ENCODE measurements around the gene DAAM1.

The DAAM1 gene

DNA sequence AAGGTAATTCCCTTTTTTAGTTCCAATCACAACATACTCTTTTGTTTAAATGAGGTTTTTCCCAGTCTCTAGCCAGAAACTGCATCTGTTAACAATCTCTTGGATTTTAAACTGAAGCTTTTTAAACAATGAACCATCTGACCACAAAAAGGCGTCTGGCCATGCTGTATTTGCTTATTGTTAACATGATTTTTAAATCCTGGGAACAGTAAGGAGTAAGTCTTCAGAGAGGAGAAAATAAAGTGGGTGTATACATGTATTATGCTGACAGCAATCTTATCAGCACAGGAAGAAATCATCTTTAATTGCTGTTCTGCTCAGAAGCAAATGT lies 106.2 kb downstream of the DAAM1 start:
- Histone ChIP-seq H3K4me3 (ENCODE audit: low read depth in 1 of 2, low read length in 2 of 2) (no peak overlapping the region), H3K27ac (ENCODE audit: low read depth, low read length) (peak overlapping the region; percentile 59), H3K36me3 (ENCODE audit: insufficient read depth, low read length) (peaks cover 12% of the 10 kb centered on the region), H3K9ac (ENCODE audit: low read length) (no peak overlapping the region), H3K4me1 (ENCODE audit: insufficient read depth, low read length) (peaks cover 46% of the 10 kb centered on the region), H3K9me3 (ENCODE audit: low read length) (no peaks in the 10 kb centered on the region), H3K27me3 (ENCODE audit: control insufficient read depth in 1 of 2, insufficient read depth in 2 of 2, low read length in 2 of 2) (no peaks in the 10 kb centered on the region)

DNA sequence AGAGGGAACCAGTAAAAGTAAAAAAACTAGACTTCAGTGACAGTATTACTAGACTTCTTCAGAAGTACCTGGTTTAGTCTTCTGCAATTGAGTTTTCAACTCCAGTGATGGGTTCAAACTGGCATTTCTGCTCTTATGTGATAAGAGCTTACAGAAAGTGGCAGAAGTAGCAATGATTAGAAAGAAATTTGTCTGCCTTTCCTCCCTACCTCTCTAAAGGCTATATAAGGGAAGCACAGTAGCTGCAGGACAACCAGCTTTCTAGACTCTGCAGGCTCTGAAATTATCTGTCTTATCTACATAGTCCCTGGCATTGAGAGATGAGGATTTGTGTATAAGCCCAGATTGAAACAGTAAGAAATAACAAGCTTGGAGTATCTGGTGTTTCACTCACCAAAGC lies 107.5 kb downstream of the DAAM1 start:
- Histone ChIP-seq H3K27me3 (ENCODE audit: control insufficient read depth in 1 of 2, insufficient read depth in 2 of 2, low read length in 2 of 2) (no peaks in the 10 kb centered on the region), H3K27ac (ENCODE audit: low read depth, low read length) (peak overlapping the region; percentile 14), H3K9me3 (ENCODE audit: low read length) (no peaks in the 10 kb centered on the region), H3K36me3 (ENCODE audit: insufficient read depth, low read length) (peaks cover 12% of the 10 kb centered on the region), H3K4me1 (ENCODE audit: insufficient read depth, low read length) (peaks cover 46% of the 10 kb centered on the region), H3K4me3 (ENCODE audit: low read depth in 1 of 2, low read length in 2 of 2) (no peak overlapping the region), H3K9ac (ENCODE audit: low read length) (no peak overlapping the region)

DNA sequence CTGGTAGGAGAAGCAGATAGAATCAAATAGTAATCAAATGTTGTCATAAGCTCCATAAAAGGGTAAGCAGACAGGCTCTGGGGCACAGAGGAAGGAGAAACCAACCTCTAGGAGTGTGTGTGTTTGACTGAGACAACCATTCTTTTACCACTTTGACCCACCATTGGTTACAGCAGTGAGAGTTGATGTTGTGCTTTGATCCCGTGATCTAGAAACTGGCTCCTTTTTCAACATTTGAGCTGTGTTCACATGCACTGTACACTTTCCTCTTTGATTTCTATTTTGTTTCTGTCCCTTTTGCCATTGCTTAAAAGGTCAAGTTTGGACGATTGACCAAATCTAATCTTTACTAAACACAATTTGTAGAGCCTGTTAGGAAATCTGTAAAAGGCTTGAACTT lies 108.0 kb downstream of the DAAM1 start:
- Histone ChIP-seq H3K27ac (ENCODE audit: low read depth, low read length) (no peak overlapping the region), H3K36me3 (ENCODE audit: insufficient read depth, low read length) (peaks cover 9% of the 10 kb centered on the region), H3K4me1 (ENCODE audit: insufficient read depth, low read length) (peaks cover 46% of the 10 kb centered on the region), H3K9me3 (ENCODE audit: low read length) (no peaks in the 10 kb centered on the region), H3K27me3 (ENCODE audit: control insufficient read depth in 1 of 2, insufficient read depth in 2 of 2, low read length in 2 of 2) (no peaks in the 10 kb centered on the region), H3K4me3 (ENCODE audit: low read depth in 1 of 2, low read length in 2 of 2) (no peak overlapping the region), H3K9ac (ENCODE audit: low read length) (no peak overlapping the region)

DNA sequence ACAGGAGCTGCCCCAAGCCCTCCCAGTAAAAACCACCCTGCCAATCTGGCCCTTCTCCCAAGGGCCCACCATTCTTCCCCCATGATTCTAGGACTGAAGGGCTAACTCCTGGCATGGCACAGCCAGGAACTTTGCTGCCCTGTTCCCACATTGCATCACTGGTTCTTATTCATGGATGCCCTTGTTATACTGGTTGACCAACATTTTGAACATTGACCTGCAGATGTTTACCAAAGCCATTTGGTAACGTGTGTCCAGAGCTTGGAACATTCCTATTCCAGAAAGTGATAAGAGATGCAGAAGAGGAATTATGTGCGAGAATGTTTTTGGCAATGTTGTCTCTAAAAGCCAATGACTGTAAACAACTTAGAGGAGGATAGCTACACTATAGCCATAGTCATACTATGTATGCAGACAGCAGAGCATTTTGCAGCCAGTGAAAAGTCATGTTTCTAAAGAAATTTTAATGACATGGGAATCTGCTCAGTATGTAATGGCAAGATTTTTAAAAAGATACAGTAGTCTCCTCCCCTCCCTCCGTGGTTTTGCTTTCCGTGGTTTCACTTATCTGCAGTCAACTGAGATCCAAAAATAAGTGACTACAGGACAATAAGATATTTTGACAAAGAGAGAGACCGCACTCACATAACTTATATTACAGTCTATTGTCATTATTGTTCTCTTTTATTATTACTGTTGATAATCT lies 108.8 kb downstream of the DAAM1 start:
- Histone ChIP-seq H3K36me3 (ENCODE audit: insufficient read depth, low read length) (peaks cover 2% of the 10 kb centered on the region), H3K27ac (ENCODE audit: low read depth, low read length) (no peak overlapping the region), H3K9me3 (ENCODE audit: low read length) (no peaks in the 10 kb centered on the region), H3K4me3 (ENCODE audit: low read depth in 1 of 2, low read length in 2 of 2) (no peak overlapping the region), H3K9ac (ENCODE audit: low read length) (no peak overlapping the region), H3K4me1 (ENCODE audit: insufficient read depth, low read length) (peaks cover 46% of the 10 kb centered on the region), H3K27me3 (ENCODE audit: control insufficient read depth in 1 of 2, insufficient read depth in 2 of 2, low read length in 2 of 2) (no peaks in the 10 kb centered on the region)

DNA sequence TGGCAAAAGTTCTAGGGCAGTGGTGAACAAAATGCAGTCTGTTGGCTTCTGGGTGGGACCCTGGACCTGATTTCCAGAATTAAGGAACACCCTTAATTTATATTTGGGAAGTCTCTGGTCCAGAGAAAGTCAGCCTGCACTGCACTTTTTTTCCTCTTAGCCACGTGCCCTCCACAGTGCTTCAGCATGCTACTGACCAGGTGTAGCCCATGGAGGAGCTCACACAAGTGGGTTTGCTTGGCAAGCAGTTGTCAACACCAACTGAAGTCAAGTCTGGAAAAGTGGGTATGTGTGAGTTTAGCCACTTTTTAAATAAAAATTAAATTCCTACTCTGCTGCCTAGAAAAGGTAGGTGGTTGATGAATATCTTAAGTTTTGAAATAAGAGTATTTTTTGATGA lies 111.3 kb downstream of the DAAM1 start:
- H3K36me3 ChIP-seq (ENCODE audit: insufficient read depth, low read length): no peaks in the 10 kb centered on the region
- no peak overlapping the region for H3K27ac ChIP-seq (ENCODE audit: low read depth, low read length)
- H3K27me3 ChIP-seq (ENCODE audit: control insufficient read depth in 1 of 2, insufficient read depth in 2 of 2, low read length in 2 of 2): no peaks in the 10 kb centered on the region
- no peak overlapping the region for H3K4me3 ChIP-seq (ENCODE audit: low read depth in 1 of 2, low read length in 2 of 2)
- no peak overlapping the region for H3K9ac ChIP-seq (ENCODE audit: low read length)
- H3K4me1 ChIP-seq (ENCODE audit: insufficient read depth, low read length): peaks cover 26% of the 10 kb centered on the region
- H3K9me3 ChIP-seq (ENCODE audit: low read length): no peaks in the 10 kb centered on the region

DNA sequence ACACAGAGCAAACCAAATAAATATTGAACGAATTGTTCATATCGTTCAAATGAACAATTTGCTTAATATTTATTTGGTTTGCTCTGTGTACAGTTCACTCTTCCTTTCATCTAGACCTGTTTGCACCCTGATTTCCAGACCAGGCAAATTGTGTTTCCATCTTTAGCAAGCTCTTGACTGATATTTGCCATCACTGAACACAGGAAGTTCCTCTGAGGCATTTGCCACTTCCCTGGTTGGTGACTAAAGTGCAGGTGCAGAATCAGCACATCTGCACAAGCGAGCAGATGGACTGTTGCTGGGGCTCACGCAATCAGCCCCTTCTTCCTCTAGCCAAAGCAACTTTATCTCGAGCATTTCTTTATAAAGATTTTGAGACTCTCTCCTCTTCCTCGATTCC lies 112.9 kb downstream of the DAAM1 start:
- Histone ChIP-seq H3K9ac (ENCODE audit: low read length) (no peak overlapping the region), H3K27ac (ENCODE audit: low read depth, low read length) (no peak overlapping the region), H3K9me3 (ENCODE audit: low read length) (no peaks in the 10 kb centered on the region), H3K4me1 (ENCODE audit: insufficient read depth, low read length) (peaks cover 26% of the 10 kb centered on the region), H3K27me3 (ENCODE audit: control insufficient read depth in 1 of 2, insufficient read depth in 2 of 2, low read length in 2 of 2) (no peaks in the 10 kb centered on the region), H3K4me3 (ENCODE audit: low read depth in 1 of 2, low read length in 2 of 2) (no peak overlapping the region), H3K36me3 (ENCODE audit: insufficient read depth, low read length) (no peaks in the 10 kb centered on the region)

DNA sequence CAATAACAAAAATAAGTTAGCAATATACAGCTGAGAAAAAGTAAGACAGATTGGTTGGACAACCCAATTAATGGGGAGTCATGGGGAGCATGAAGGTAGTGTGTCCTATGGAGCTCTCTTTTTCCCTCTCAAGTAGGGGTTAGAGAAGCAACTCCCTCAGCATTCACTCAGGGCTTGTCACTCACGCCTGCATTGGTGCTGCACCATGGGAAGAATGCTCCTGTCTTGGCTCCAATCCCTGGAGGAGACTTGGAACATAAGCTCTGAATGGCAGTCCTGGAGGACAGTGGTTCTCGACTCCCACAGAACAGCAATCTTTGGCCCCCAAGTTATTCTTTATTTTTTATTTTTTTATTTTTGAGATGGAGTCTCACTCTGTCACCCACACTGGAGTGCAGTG lies 113.8 kb downstream of the DAAM1 start:
- no peaks in the 10 kb centered on the region for H3K9me3 ChIP-seq (ENCODE audit: low read length)
- H3K36me3 ChIP-seq (ENCODE audit: insufficient read depth, low read length): no peaks in the 10 kb centered on the region
- no peak overlapping the region for H3K27ac ChIP-seq (ENCODE audit: low read depth, low read length)
- no peaks in the 10 kb centered on the region for H3K27me3 ChIP-seq (ENCODE audit: control insufficient read depth in 1 of 2, insufficient read depth in 2 of 2, low read length in 2 of 2)
- H3K9ac ChIP-seq (ENCODE audit: low read length): no peak overlapping the region
- peaks cover 28% of the 10 kb centered on the region for H3K4me1 ChIP-seq (ENCODE audit: insufficient read depth, low read length)
- no peak overlapping the region for H3K4me3 ChIP-seq (ENCODE audit: low read depth in 1 of 2, low read length in 2 of 2)

DNA sequence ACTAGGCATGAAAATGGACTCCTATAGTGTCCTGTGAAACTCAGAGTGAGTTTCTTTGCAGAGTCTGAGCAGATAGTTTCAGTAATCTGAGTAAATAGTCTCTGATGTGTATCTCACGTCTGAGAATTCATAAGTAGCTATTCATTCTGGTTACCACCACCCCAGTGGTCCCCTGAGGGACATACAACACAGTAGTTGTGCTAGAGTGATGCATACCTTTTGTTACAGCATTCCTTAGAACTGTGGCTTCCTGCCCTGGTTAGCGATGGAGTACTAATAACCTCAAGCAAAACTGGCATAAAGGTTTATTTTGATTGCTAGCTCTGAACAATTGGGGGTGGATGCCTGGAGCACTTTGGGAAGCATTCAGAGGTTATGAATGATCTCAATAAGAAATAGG lies 114.7 kb downstream of the DAAM1 start:
- Histone ChIP-seq H3K36me3 (ENCODE audit: insufficient read depth, low read length) (no peaks in the 10 kb centered on the region), H3K9ac (ENCODE audit: low read length) (no peak overlapping the region), H3K4me1 (ENCODE audit: insufficient read depth, low read length) (peaks cover 37% of the 10 kb centered on the region), H3K27me3 (ENCODE audit: control insufficient read depth in 1 of 2, insufficient read depth in 2 of 2, low read length in 2 of 2) (no peaks in the 10 kb centered on the region), H3K4me3 (ENCODE audit: low read depth in 1 of 2, low read length in 2 of 2) (no peak overlapping the region), H3K27ac (ENCODE audit: low read depth, low read length) (no peak overlapping the region), H3K9me3 (ENCODE audit: low read length) (no peaks in the 10 kb centered on the region)

DNA sequence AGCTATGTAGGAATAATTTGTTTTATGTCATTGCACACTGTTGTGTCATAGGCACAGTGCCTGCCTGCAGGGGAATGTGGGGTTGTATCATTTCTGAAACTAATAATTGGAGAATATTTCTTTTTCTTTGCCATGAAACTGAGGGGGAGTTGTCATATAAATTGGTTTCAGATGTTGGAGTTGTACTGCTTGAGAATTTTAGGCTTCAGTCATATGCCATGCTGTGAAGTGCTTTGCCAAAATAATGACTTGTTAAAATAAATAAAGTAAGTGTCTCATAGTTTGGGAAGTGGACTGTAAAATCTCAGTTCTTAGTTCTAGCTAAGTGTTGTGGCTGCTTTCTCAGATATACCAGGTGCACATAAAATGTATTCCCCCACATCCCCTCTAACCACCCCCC lies 116.8 kb downstream of the DAAM1 start:
- no peaks in the 10 kb centered on the region for H3K9me3 ChIP-seq (ENCODE audit: low read length)
- no peaks in the 10 kb centered on the region for H3K36me3 ChIP-seq (ENCODE audit: insufficient read depth, low read length)
- H3K4me3 ChIP-seq (ENCODE audit: low read depth in 1 of 2, low read length in 2 of 2): no peak overlapping the region
- no peak overlapping the region for H3K9ac ChIP-seq (ENCODE audit: low read length)
- no peaks in the 10 kb centered on the region for H3K27me3 ChIP-seq (ENCODE audit: control insufficient read depth in 1 of 2, insufficient read depth in 2 of 2, low read length in 2 of 2)
- peaks cover 53% of the 10 kb centered on the region for H3K4me1 ChIP-seq (ENCODE audit: insufficient read depth, low read length)
- no peak overlapping the region for H3K27ac ChIP-seq (ENCODE audit: low read depth, low read length)

DNA sequence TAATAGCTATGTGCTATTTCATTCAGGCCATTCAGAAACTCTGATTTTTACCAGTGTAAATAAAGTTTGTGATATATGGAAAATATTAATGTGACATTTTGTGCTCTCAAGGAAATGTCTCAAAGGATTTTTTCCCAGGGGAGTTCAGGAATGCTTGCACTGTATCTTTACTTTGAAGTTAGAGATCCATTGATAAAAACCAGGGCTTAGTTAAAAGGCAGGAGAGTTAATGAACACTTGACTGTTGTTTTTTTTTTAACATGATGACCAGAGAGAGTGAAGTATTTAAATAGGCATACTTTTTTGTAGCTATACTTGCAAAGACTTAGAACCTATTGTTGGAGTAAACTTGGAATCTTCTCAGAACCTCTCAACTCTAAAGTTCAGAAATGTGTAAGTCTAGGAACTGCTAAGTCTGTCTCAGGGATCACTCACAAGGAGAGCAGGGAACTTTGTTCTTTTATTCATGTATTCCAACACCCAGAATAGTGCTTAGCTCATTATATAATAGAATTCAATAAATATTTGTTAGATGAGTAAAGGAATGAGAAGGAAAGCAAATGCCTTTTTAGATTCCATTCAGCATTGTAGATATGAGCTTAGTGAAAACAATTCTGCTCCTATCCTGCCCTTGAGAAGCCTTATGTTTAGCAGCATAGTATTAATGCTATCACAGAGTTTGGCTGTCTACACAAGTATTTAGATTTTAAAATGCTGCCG lies 117.5 kb downstream of the DAAM1 start:
- H3K27ac ChIP-seq (ENCODE audit: low read depth, low read length): no peak overlapping the region

DNA sequence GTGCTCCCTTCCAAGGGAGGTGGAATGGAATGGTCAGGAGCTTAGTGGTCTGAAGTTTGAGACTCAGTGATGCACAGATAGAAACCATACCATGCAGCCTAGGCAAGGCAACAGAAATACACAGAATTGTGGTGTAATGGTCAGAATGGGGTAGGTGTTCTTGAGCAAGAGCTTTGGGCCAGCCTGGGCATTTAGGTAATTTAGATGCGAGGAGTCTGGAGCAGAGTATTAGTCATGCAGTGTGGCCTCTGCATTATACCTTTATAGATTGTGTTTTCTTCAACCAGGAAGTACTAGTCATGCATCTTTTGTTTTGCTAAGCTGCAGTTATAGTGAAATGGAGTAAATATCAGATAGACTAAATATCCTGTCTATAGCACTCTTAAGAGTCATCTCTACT lies 118.3 kb downstream of the DAAM1 start:
- no peaks in the 10 kb centered on the region for H3K36me3 ChIP-seq (ENCODE audit: insufficient read depth, low read length)
- peaks cover 62% of the 10 kb centered on the region for H3K4me1 ChIP-seq (ENCODE audit: insufficient read depth, low read length)
- H3K27ac ChIP-seq (ENCODE audit: low read depth, low read length): no peak overlapping the region
- no peak overlapping the region for H3K9ac ChIP-seq (ENCODE audit: low read length)
- no peak overlapping the region for H3K4me3 ChIP-seq (ENCODE audit: low read depth in 1 of 2, low read length in 2 of 2)
- H3K27me3 ChIP-seq (ENCODE audit: control insufficient read depth in 1 of 2, insufficient read depth in 2 of 2, low read length in 2 of 2): no peaks in the 10 kb centered on the region
- H3K9me3 ChIP-seq (ENCODE audit: low read length): no peaks in the 10 kb centered on the region

More for the DNA sequence above, 117.5 kb downstream of the DAAM1 start:
- H3K4me3 ChIP-seq (ENCODE audit: low read depth in 1 of 2, low read length in 2 of 2): no peak overlapping the region
- no peaks in the 10 kb centered on the region for H3K36me3 ChIP-seq (ENCODE audit: insufficient read depth, low read length)
- peaks cover 58% of the 10 kb centered on the region for H3K4me1 ChIP-seq (ENCODE audit: insufficient read depth, low read length)
- H3K9me3 ChIP-seq (ENCODE audit: low read length): no peaks in the 10 kb centered on the region
- H3K27me3 ChIP-seq (ENCODE audit: control insufficient read depth in 1 of 2, insufficient read depth in 2 of 2, low read length in 2 of 2): no peaks in the 10 kb centered on the region
- no peak overlapping the region for H3K9ac ChIP-seq (ENCODE audit: low read length)

DNA sequence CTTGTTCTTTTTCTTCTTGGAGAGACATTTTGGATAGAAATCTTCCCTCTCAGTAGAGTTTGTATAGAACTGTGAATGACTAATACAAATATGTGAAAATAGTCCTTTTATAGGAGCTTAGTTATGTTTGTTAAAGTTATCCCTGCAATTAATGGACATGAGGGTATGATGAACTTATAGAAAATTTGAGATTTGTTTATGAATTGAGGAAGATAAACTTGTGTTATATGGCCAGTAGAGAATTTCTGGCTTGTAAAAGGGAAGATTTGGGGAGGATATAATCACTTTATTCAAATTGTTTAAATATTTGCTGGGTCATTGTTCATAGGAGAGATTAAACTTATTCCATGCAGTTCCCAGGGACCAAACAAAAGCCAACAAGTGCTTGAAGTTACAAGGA lies 119.6 kb downstream of the DAAM1 start:
- H3K27me3 ChIP-seq (ENCODE audit: control insufficient read depth in 1 of 2, insufficient read depth in 2 of 2, low read length in 2 of 2): no peaks in the 10 kb centered on the region
- no peak overlapping the region for H3K9ac ChIP-seq (ENCODE audit: low read length)
- H3K4me3 ChIP-seq (ENCODE audit: low read depth in 1 of 2, low read length in 2 of 2): no peak overlapping the region
- H3K9me3 ChIP-seq (ENCODE audit: low read length): no peaks in the 10 kb centered on the region
- H3K36me3 ChIP-seq (ENCODE audit: insufficient read depth, low read length): no peaks in the 10 kb centered on the region
- no peak overlapping the region for H3K27ac ChIP-seq (ENCODE audit: low read depth, low read length)
- H3K4me1 ChIP-seq (ENCODE audit: insufficient read depth, low read length): peaks cover 75% of the 10 kb centered on the region
